IMR-90 (cell line): ENCODE results near the gene DPPA2. TPM values are rescaled to one million over a fixed set of nuclear protein-coding genes. Genes with fewer than 3 reads are reported as not detected.

ENCODE experiments used
- ATAC-seq: fragments of 200-7000 bp; cut with Tn5 transposase; 2 replicates; pipeline ENCODE4 v1.9.1; 2020; ENCODE audit warnings: low read depth, mild to moderate bottlenecking, moderate library complexity
- BruUV-seq: library from RNA; stranded (reverse); fragments of 400-500 nt; replicated peaks from 2 replicates; lab custom pipeline; 2021; lab: Mats Ljungman, UMichigan
- CTCF ChIA-PET: fragments of 300-600 bp; formaldehyde crosslinking; extraction: SDS; loops from one replicate; lab custom pipeline; 2021; ENCODE audit warnings: antibody characterized with exemption; lab: Yijun Ruan, JAX
- POLR2A ChIA-PET: fragments of 300-600 bp; sonication (Branson Sonifier 250); formaldehyde crosslinking; loops from one replicate; lab custom pipeline; 2022; ENCODE audit warnings: antibody characterized with exemption; ENCODE audit not compliant: unreplicated experiment; lab: Charles Lee
- DNase-seq: peaks from one replicate; pipeline ENCODE4 v3.0.0; 2013
- H2AFZ ChIP-seq: replicated peaks from 2 replicates; pipeline ENCODE3; 2013; ENCODE audit warnings: low read length, mild to moderate bottlenecking; ENCODE audit not compliant: poor library complexity
- H2AK5ac ChIP-seq: 2 replicates; pipeline ENCODE4 v1.6.1; 2013; ENCODE audit warnings: low read depth, low read length, inconsistent platforms
- H2AK9ac ChIP-seq: replicated peaks from 2 replicates; pipeline ENCODE3; 2013; ENCODE audit warnings: mild to moderate bottlenecking, low read depth, low read length, moderate library complexity; ENCODE audit not compliant: poor library complexity
- H2BK120ac ChIP-seq: 2 replicates; pipeline ENCODE4 v1.6.1; 2013; ENCODE audit warnings: low read depth, low read length, inconsistent platforms
- H2BK15ac ChIP-seq: 3 replicates; pipeline ENCODE4 v1.6.1; 2013; ENCODE audit warnings: low read depth, low read length, inconsistent platforms
- H2BK20ac ChIP-seq: 2 replicates; pipeline ENCODE4 v1.6.1; 2013; ENCODE audit warnings: low read depth, mild to moderate bottlenecking, inconsistent platforms, low read length, moderate library complexity
- H2BK5ac ChIP-seq: 2 replicates; pipeline ENCODE4 v1.6.1; 2013; ENCODE audit warnings: mild to moderate bottlenecking, low read depth, low read length, inconsistent platforms; ENCODE audit not compliant: poor library complexity, severe bottlenecking
- H3K14ac ChIP-seq: replicated peaks from 2 replicates; pipeline ENCODE4 v1.6.1; 2013; ENCODE audit warnings: low read depth, low read length, inconsistent platforms
- H3K18ac ChIP-seq: 2 replicates; pipeline ENCODE4 v1.6.1; 2013; ENCODE audit warnings: low read depth, low read length, control low read depth
- H3K23ac ChIP-seq: 2 replicates; pipeline ENCODE4 v1.6.1; 2013; ENCODE audit warnings: low read depth, low read length, inconsistent platforms
- H3K27ac ChIP-seq: 2 replicates; pipeline ENCODE4 v1.5.1; 2013; ENCODE audit warnings: mild to moderate bottlenecking, control low read depth, low read length; ENCODE audit not compliant: insufficient read depth
- H3K27me3 ChIP-seq: 2 replicates; pipeline ENCODE4 v1.6.1; 2013; ENCODE audit warnings: low read length; ENCODE audit not compliant: control insufficient read depth, insufficient read depth
- H3K36me3 ChIP-seq: 2 replicates; pipeline ENCODE4 v1.6.1; 2013; ENCODE audit warnings: low read length, mixed read lengths; ENCODE audit not compliant: control insufficient read depth, insufficient read depth
- H3K4ac ChIP-seq: 2 replicates; pipeline ENCODE4 v1.6.1; 2013; ENCODE audit warnings: low read depth, low read length, inconsistent platforms
- H3K4me1 ChIP-seq: 2 replicates; pipeline ENCODE4 v1.6.1; 2013; ENCODE audit warnings: low read length, mixed read lengths; ENCODE audit not compliant: control insufficient read depth, insufficient read depth
- H3K4me2 ChIP-seq: 2 replicates; pipeline ENCODE4 v1.6.1; 2013; ENCODE audit warnings: low read depth, mild to moderate bottlenecking, control low read depth, low read length, moderate library complexity
- H3K4me3 ChIP-seq: 2 replicates; pipeline ENCODE4 v1.5.1; 2013; ENCODE audit warnings: low read depth, mild to moderate bottlenecking, control low read depth, low read length, moderate library complexity; ENCODE audit not compliant: insufficient read depth
- H3K56ac ChIP-seq: 2 replicates; pipeline ENCODE4 v1.6.1; 2013; ENCODE audit warnings: low read length, inconsistent platforms; ENCODE audit not compliant: insufficient read depth; ENCODE audit errors: extremely low read depth
- H3K79me1 ChIP-seq, 2 experiments: 2 replicates each; pipeline ENCODE4 v1.6.1; 2013; ENCODE audit warnings: low read length in 2 of 2, inconsistent platforms in 1 of 2, low read depth in 1 of 2
- H3K9ac ChIP-seq: 2 replicates; pipeline ENCODE4 v1.6.1; 2013; ENCODE audit warnings: low read depth, low read length, control low read depth
- H3K9me1 ChIP-seq: 2 replicates; pipeline ENCODE4 v1.6.1; 2013; ENCODE audit warnings: low read length, inconsistent platforms; ENCODE audit not compliant: insufficient read depth
- H3K9me3 ChIP-seq: 2 replicates; pipeline ENCODE4 v1.6.1; 2013; ENCODE audit warnings: low read length; ENCODE audit not compliant: control insufficient read depth, insufficient read depth
- H4K20me1 ChIP-seq: 2 replicates; pipeline ENCODE4 v1.6.1; 2013; ENCODE audit warnings: low read length, inconsistent platforms; ENCODE audit not compliant: insufficient read depth
- H4K5ac ChIP-seq: 2 replicates; pipeline ENCODE4 v1.6.1; 2013; ENCODE audit warnings: mild to moderate bottlenecking, low read depth, low read length, control low read depth
- H4K8ac ChIP-seq, 2 experiments: 2 replicates each; pipeline ENCODE4 v1.6.1; 2013; ENCODE audit warnings: low read depth in 2 of 2, low read length in 2 of 2, control low read depth in 1 of 2, inconsistent platforms in 1 of 2
- H4K91ac ChIP-seq: 2 replicates; pipeline ENCODE4 v1.6.1; 2013; ENCODE audit warnings: low read depth, low read length, inconsistent platforms; ENCODE audit not compliant: insufficient read depth
- BHLHE40 ChIP-seq: fragments of 150-350 bp; IDR thresholded peaks from 2 replicates; pipeline ENCODE4 v1.6.1; 2016; ENCODE audit warnings: mild to moderate bottlenecking, low read depth, low read length
- CEBPB ChIP-seq: IDR thresholded peaks from 2 replicates; pipeline ENCODE4 v1.6.1; 2012; ENCODE audit warnings: low read depth, low read length, improper control_type of control experiment
- CHD1 ChIP-seq: IDR thresholded peaks from 2 replicates; pipeline ENCODE4 v1.6.1; 2012; ENCODE audit warnings: low read depth, low read length, improper control_type of control experiment
- CTCF ChIP-seq: conservative IDR thresholded peaks from 2 replicates; pipeline ENCODE4 v1.5.1; 2012; ENCODE audit warnings: mild to moderate bottlenecking, low read depth, low read length, improper control_type of control experiment
- FOS ChIP-seq: fragments of 150-350 bp; IDR thresholded peaks from 2 replicates; pipeline ENCODE4 v1.6.1; 2016; ENCODE audit warnings: low read depth, low read length
- MAFK ChIP-seq: IDR thresholded peaks from 2 replicates; pipeline ENCODE4 v1.6.1; 2012; ENCODE audit warnings: low read depth, low read length, improper control_type of control experiment
- MAZ ChIP-seq: IDR thresholded peaks from 2 replicates; pipeline ENCODE4 v1.6.1; 2012; ENCODE audit warnings: low read depth, mild to moderate bottlenecking, low read length, improper control_type of control experiment, moderate library complexity, borderline replicate concordance
- MXI1 ChIP-seq: IDR thresholded peaks from 2 replicates; pipeline ENCODE4 v1.6.1; 2012; ENCODE audit warnings: low read depth, mild to moderate bottlenecking, low read length, moderate library complexity, borderline replicate concordance
- NFE2L2 ChIP-seq: fragments of 150-350 bp; IDR thresholded peaks from 2 replicates; pipeline ENCODE4 v1.6.1; 2016; ENCODE audit warnings: low read depth, mild to moderate bottlenecking, low read length
- POLR2A ChIP-seq: IDR thresholded peaks from 2 replicates; pipeline ENCODE4 v1.6.1; 2012; ENCODE audit warnings: mild to moderate bottlenecking, low read depth, low read length
- RAD21 ChIP-seq: IDR thresholded peaks from 2 replicates; pipeline ENCODE4 v1.6.1; 2012; ENCODE audit warnings: low read length, improper control_type of control experiment
- RCOR1 ChIP-seq: IDR thresholded peaks from 2 replicates; pipeline ENCODE4 v1.6.1; 2012; ENCODE audit warnings: mild to moderate bottlenecking, low read length, improper control_type of control experiment; ENCODE audit not compliant: insufficient replicate concordance
- RFX5 ChIP-seq: IDR thresholded peaks from 2 replicates; pipeline ENCODE4 v1.8.0; 2012; ENCODE audit warnings: low read depth, mild to moderate bottlenecking, low read length, moderate library complexity
- SMC3 ChIP-seq: fragments of 150-350 bp; IDR thresholded peaks from 2 replicates; pipeline ENCODE4 v1.6.1; 2016; ENCODE audit warnings: low read depth, mild to moderate bottlenecking, antibody characterized with exemption, low read length, moderate library complexity
- WGBS, 2 experiments: methylation state at CpG; one replicate each; pipeline versions ENCODE4 v1.1.5 to v1.1.7; 2013; ENCODE audit warnings: missing lambda C conversion rate in 2 of 2; ENCODE audit not compliant: insufficient read length in 1 of 2; ENCODE audit errors: extremely low coverage in 2 of 2; 5-methylcytosine and 5-hydroxymethylcytosine counted together
- dilution Hi-C: fragments of 300-500 bp; cut with HindIII; formaldehyde crosslinking; loops from one replicate; pipeline ENCODE4 v1.14.3; 2018; ENCODE audit warnings: low sequenced_read_pairs; ENCODE audit not compliant: unreplicated experiment
- in situ Hi-C: fragments of 300-500 bp; cut with MboI; formaldehyde crosslinking; loops from 3 replicates; pipeline ENCODE4 v1.14.3; 2019; ENCODE audit warnings: low sequenced_read_pairs, inconsistent platforms, mixed read lengths
- intact Hi-C: fragments of 100-400 bp; cut with micrococcal nuclease; formaldehyde crosslinking; loops from 2 replicates; pipeline ENCODE4 v1.10.0; 2022
- polyA plus RNA-seq, 3 experiments: library from polyadenylated mRNA; depleted of rRNA; stranded (reverse); fragments of >200 nt; gene quantifications; 2 replicates each; pipeline ENCODE4 v1.2.3, GENCODE V29; 2012; ENCODE audit warnings: low replicate concordance in 1 of 3
- total RNA-seq: library from RNA; depleted of rRNA; stranded (reverse); fragments of >200 nt; gene quantifications from 2 replicates; pipeline ENCODE4 v1.2.3, GENCODE V29; 2012
- TF ChIP-seq, protein P1 (sequence below): fragments of 150-350 bp; IDR thresholded peaks from 2 replicates; pipeline ENCODE4 v1.6.1; 2016; ENCODE audit warnings: low read depth, mild to moderate bottlenecking, low read length, moderate library complexity, borderline replicate concordance
- TF ChIP-seq, protein P2 (sequence below): fragments of 150-350 bp; IDR thresholded peaks from 2 replicates; pipeline ENCODE4 v1.6.1; 2017; ENCODE audit warnings: mild to moderate bottlenecking, antibody characterized with exemption, low read length, low read depth

The DPPA2 gene
- total and polyA plus RNA-seq, 2 of the 4 experiments (the other 2 are of a cell fraction), result not detected

DNA sequence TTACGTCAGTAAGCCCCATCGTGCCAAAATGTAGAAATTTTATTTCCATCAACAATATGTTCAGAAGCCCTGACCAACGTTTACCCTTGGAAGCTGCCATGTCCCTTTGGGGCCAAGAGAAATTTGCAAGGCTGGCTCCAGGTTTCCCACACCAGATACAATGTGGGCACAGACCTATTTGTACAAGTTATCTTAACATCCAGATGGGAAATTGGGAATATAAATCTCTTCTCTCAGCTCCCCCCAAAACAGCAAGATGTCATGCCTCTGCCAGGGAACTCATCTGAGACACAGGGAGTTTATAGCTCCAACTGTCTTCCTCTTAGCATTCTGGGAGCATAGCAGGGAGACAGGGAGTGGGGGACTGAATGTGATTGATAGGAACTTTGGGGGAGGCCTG is 9.3 kb upstream of the DPPA2 start:
- H2BK5ac ChIP-seq, result no peak overlapping the region
- H2BK120ac ChIP-seq, result no peak overlapping the region
- TF ChIP-seq FOS (no peak), BHLHE40 (no peak), CTCF (no peak), MXI1 (no peak), RAD21 (no peak), CEBPB (no peak), MAZ (no peak), MAFK (no peak), CHD1 (no peak), NFE2L2 (no peak), RCOR1 (no peak), RFX5 (no peak), SMC3 (no peak), POLR2A (no peak)
- TF ChIP-seq, protein P1, sequence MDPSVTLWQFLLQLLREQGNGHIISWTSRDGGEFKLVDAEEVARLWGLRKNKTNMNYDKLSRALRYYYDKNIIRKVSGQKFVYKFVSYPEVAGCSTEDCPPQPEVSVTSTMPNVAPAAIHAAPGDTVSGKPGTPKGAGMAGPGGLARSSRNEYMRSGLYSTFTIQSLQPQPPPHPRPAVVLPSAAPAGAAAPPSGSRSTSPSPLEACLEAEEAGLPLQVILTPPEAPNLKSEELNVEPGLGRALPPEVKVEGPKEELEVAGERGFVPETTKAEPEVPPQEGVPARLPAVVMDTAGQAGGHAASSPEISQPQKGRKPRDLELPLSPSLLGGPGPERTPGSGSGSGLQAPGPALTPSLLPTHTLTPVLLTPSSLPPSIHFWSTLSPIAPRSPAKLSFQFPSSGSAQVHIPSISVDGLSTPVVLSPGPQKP, result no peak
- TF ChIP-seq, protein P2, sequence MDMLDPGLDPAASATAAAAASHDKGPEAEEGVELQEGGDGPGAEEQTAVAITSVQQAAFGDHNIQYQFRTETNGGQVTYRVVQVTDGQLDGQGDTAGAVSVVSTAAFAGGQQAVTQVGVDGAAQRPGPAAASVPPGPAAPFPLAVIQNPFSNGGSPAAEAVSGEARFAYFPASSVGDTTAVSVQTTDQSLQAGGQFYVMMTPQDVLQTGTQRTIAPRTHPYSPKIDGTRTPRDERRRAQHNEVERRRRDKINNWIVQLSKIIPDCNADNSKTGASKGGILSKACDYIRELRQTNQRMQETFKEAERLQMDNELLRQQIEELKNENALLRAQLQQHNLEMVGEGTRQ, result no peak
- H4K91ac ChIP-seq, result no peak overlapping the region
- DNase-seq (no peak), ATAC-seq (no peak)
- CTCF ChIA-PET, result no interaction called here
- H3K4me3 ChIP-seq, result no peak overlapping the region
- POLR2A ChIA-PET, result no interaction called here
- WGBS, 2 experiments, result no CpG with 5 or more reads among the region's 3 CpGs
- no peak overlapping the region for H2AFZ ChIP-seq
- H3K4me1 ChIP-seq, result no peaks in the 10 kb centered on the region
- no peak overlapping the region for H2AK5ac ChIP-seq
- BruUV-seq, result no TSS peak
- H3K4ac ChIP-seq, result no peak overlapping the region
- H3K9me3 ChIP-seq, result peaks cover 8% of the 10 kb centered on the region
- H3K18ac ChIP-seq, result no peak overlapping the region
- no peak overlapping the region for H3K27ac ChIP-seq
- H3K79me1 ChIP-seq, result no peaks in the 10 kb centered on the region
- no peak overlapping the region for H3K23ac ChIP-seq
- no peak overlapping the region for H3K14ac ChIP-seq
- H3K56ac ChIP-seq, result no peak overlapping the region
- no peak overlapping the region for H3K4me2 ChIP-seq
- H4K8ac ChIP-seq, result no peak overlapping the region
- H3K36me3 ChIP-seq, result no peaks in the 10 kb centered on the region
- H4K5ac ChIP-seq, result no peak overlapping the region
- dilution Hi-C loops, result no loop called here
- H2BK20ac ChIP-seq, result no peak overlapping the region
- no peak overlapping the region for H3K9ac ChIP-seq
- no peaks in the 10 kb centered on the region for H4K20me1 ChIP-seq
- no peaks in the 10 kb centered on the region for H3K27me3 ChIP-seq
- H2BK15ac ChIP-seq, result no peak overlapping the region
- intact Hi-C loops, result no loop called here
- H3K9me1 ChIP-seq, result no peaks in the 10 kb centered on the region
- in situ Hi-C loops, result no loop called here
- H2AK9ac ChIP-seq, result no peak overlapping the region
